Stimulated activated CD8-positive, alpha-beta memory T cell treated with anti-CD3 and anti-CD28 coated beads, Interleukin-7, amount 100 ng/mL, for 24 hours (primary cell): ENCODE results near the gene CAMTA1.
A peak's percentile ranks its signal among the peaks of the same experiment; 100 is the strongest.

Experiments
- DNase-seq: peaks from one replicate; pipeline ENCODE4 v3.0.0-alpha.2; 2020; ENCODE audit warnings: low read depth

The CAMTA1 gene

GRCh38 chr1:7743346-7743745, 958.1 kb downstream of the CAMTA1 start:
- no peak for DNase-seq

- no peak for DNase-seq
These were observed 959.6 kb downstream of the CAMTA1 start for GRCh38 chr1:7744882-7745281.

GRCh38 chr1:7745783-7746182, 960.5 kb downstream of the CAMTA1 start:
- DNase-seq = no peak

- DNase-seq = no peak
These were observed 962.4 kb downstream of the CAMTA1 start for GRCh38 chr1:7747605-7748004.

- DNase-seq = no peak
These were observed 963.9 kb downstream of the CAMTA1 start for GRCh38 chr1:7749126-7749525.

- no peak for DNase-seq
These were observed 965.9 kb downstream of the CAMTA1 start for GRCh38 chr1:7751174-7751573.

- DNase-seq = no peak
These were observed 967.5 kb downstream of the CAMTA1 start for GRCh38 chr1:7752512-7753417.

- no peak for DNase-seq
These were observed 968.4 kb downstream of the CAMTA1 start for GRCh38 chr1:7753641-7754040.

GRCh38 chr1:7754234-7754633, 969.0 kb downstream of the CAMTA1 start:
- no peak for DNase-seq

- no peak for DNase-seq
These were observed 970.2 kb downstream of the CAMTA1 start for GRCh38 chr1:7755448-7755847.

GRCh38 chr1:7760245-7760644, 975.0 kb downstream of the CAMTA1 start:
- DNase-seq = no peak

GRCh38 chr1:7761103-7761502, 975.8 kb downstream of the CAMTA1 start:
- no peak for DNase-seq

GRCh38 chr1:7767176-7767575, 981.9 kb downstream of the CAMTA1 start:
- no peak for DNase-seq

- DNase-seq = no peak
These were observed 983.3 kb downstream of the CAMTA1 start for GRCh38 chr1:7768583-7768982.

GRCh38 chr1:7769673-7770412, 984.6 kb downstream of the CAMTA1 start:
- DNase-seq = no peak

GRCh38 chr1:7770669-7770996, 985.4 kb downstream of the CAMTA1 start:
- no peak for DNase-seq

- DNase-seq = peak; percentile 81
These were observed 986.0 kb downstream of the CAMTA1 start, which contains the start of gene VAMP3 for GRCh38 chr1:7770997-7771822. Gene VAMP3, plus strand, starts transcription at chr1:7771296. Its CDS starts 88 bp downstream, at chr1:7771384.

GRCh38 chr1:7771823-7772299, 986.6 kb downstream of the CAMTA1 start:
- DNase-seq = no peak

GRCh38 chr1:7777591-7777990, 992.3 kb downstream of the CAMTA1 start:
- no peak for DNase-seq

GRCh38 chr1:7778133-7778628, 992.9 kb downstream of the CAMTA1 start:
- no peak for DNase-seq

GRCh38 chr1:7780976-7781375, 995.7 kb downstream of the CAMTA1 start:
- no peak for DNase-seq

GRCh38 chr1:7781501-7781900, 996.2 kb downstream of the CAMTA1 start:
- DNase-seq = no peak
